Measurements from ENCODE around the gene HSD17B14. TPM values are rescaled to one million over a fixed set of nuclear protein-coding genes. Genes with fewer than 3 reads are reported as not detected.
A peak's percentile ranks its signal among the peaks of the same experiment; 100 is the strongest.

The HSD17B14 gene
- total and polyA plus RNA-seq, 2 of the 13 experiments (the other 11 are each of a cell fraction or from before 2014, with no cell fraction given) = 0.58 to 1.2 TPM

DNA sequence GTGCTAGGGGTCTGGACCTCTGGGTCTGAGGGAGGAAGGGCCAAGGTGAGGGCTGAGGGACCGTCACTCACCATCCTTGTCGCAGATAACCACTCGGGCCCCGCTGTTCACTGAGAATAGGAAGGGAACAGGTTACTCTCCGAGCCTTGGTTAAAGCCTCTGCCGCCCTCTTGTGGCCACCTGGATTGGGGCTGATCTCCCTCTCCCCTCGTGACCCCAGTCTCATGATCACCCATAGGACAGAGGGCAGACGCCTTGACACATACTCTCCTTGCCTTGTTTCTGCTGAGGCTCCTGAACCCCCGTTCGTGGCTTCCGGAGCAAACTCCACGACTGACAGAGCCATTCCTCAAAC is 580 bp downstream of the HSD17B14 start (continued):
- TF ChIP-seq, protein P1, sequence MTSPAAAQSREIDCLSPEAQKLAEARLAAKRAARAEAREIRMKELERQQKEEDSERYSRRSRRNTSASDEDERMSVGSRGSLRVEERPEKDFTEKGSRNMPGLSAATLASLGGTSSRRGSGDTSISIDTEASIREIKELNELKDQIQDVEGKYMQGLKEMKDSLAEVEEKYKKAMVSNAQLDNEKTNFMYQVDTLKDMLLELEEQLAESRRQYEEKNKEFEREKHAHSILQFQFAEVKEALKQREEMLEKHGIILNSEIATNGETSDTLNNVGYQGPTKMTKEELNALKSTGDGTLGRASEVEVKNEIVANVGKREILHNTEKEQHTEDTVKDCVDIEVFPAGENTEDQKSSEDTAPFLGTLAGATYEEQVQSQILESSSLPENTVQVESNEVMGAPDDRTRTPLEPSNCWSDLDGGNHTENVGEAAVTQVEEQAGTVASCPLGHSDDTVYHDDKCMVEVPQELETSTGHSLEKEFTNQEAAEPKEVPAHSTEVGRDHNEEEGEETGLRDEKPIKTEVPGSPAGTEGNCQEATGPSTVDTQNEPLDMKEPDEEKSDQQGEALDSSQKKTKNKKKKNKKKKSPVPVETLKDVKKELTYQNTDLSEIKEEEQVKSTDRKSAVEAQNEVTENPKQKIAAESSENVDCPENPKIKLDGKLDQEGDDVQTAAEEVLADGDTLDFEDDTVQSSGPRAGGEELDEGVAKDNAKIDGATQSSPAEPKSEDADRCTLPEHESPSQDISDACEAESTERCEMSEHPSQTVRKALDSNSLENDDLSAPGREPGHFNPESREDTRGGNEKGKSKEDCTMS (CRISPR knock-in tag; conservative IDR thresholded peaks at IDR 0.05) = no peak
- TF ChIP-seq ZNF232 (CRISPR knock-in tag; IDR thresholded peaks at IDR 0.05; ENCODE audit: borderline replicate concordance) (no peak), ZNF746 (CRISPR knock-in tag; IDR thresholded peaks at IDR 0.05) (0 out of 2 replicates have a peak, but pooled peaks have one; percentile 36), ONECUT2 (CRISPR knock-in tag; IDR thresholded peaks at IDR 0.05) (no peak), NFE2L2 (IDR thresholded peaks at IDR 0.05; ENCODE audit: low read length) (no peak), TEAD3 (CRISPR knock-in tag; optimal IDR thresholded peaks at IDR 0.05; ENCODE audit: borderline replicate concordance) (no peak), MBD4 (IDR thresholded peaks at IDR 0.05; ENCODE audit: borderline replicate concordance, low read length) (no peak), NR2C2 (CRISPR knock-in tag; IDR thresholded peaks at IDR 0.05; ENCODE audit: borderline replicate concordance) (0 out of 2 replicates have a peak, but pooled peaks have one; percentile 33), ZNF124 (CRISPR knock-in tag; IDR thresholded peaks at IDR 0.05) (no peak), MTA3 (CRISPR knock-in tag; IDR thresholded peaks at IDR 0.05) (no peak), CBFB (CRISPR knock-in tag; IDR thresholded peaks at IDR 0.05) (no peak), ZNF672 (CRISPR knock-in tag; IDR thresholded peaks at IDR 0.05) (no peak), ZFP62 (CRISPR knock-in tag; IDR thresholded peaks at IDR 0.05) (no peak)
- TF ChIP-seq, protein P2, sequence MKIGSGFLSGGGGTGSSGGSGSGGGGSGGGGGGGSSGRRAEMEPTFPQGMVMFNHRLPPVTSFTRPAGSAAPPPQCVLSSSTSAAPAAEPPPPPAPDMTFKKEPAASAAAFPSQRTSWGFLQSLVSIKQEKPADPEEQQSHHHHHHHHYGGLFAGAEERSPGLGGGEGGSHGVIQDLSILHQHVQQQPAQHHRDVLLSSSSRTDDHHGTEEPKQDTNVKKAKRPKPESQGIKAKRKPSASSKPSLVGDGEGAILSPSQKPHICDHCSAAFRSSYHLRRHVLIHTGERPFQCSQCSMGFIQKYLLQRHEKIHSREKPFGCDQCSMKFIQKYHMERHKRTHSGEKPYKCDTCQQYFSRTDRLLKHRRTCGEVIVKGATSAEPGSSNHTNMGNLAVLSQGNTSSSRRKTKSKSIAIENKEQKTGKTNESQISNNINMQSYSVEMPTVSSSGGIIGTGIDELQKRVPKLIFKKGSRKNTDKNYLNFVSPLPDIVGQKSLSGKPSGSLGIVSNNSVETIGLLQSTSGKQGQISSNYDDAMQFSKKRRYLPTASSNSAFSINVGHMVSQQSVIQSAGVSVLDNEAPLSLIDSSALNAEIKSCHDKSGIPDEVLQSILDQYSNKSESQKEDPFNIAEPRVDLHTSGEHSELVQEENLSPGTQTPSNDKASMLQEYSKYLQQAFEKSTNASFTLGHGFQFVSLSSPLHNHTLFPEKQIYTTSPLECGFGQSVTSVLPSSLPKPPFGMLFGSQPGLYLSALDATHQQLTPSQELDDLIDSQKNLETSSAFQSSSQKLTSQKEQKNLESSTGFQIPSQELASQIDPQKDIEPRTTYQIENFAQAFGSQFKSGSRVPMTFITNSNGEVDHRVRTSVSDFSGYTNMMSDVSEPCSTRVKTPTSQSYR (CRISPR knock-in tag; IDR thresholded peaks at IDR 0.05; ENCODE audit: borderline replicate concordance) = no peak
- TF ChIP-seq, protein P3, sequence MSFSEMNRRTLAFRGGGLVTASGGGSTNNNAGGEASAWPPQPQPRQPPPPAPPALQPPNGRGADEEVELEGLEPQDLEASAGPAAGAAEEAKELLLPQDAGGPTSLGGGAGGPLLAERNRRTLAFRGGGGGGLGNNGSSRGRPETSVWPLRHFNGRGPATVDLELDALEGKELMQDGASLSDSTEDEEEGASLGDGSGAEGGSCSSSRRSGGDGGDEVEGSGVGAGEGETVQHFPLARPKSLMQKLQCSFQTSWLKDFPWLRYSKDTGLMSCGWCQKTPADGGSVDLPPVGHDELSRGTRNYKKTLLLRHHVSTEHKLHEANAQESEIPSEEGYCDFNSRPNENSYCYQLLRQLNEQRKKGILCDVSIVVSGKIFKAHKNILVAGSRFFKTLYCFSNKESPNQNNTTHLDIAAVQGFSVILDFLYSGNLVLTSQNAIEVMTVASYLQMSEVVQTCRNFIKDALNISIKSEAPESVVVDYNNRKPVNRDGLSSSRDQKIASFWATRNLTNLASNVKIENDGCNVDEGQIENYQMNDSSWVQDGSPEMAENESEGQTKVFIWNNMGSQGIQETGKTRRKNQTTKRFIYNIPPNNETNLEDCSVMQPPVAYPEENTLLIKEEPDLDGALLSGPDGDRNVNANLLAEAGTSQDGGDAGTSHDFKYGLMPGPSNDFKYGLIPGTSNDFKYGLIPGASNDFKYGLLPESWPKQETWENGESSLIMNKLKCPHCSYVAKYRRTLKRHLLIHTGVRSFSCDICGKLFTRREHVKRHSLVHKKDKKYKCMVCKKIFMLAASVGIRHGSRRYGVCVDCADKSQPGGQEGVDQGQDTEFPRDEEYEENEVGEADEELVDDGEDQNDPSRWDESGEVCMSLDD (CRISPR knock-in tag; IDR thresholded peaks at IDR 0.05; ENCODE audit: borderline replicate concordance) = no peak
- TF ChIP-seq, protein P4, sequence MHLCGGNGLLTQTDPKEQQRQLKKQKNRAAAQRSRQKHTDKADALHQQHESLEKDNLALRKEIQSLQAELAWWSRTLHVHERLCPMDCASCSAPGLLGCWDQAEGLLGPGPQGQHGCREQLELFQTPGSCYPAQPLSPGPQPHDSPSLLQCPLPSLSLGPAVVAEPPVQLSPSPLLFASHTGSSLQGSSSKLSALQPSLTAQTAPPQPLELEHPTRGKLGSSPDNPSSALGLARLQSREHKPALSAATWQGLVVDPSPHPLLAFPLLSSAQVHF (CRISPR knock-in tag; IDR thresholded peaks at IDR 0.05) = no peak
- TF ChIP-seq, protein P5, sequence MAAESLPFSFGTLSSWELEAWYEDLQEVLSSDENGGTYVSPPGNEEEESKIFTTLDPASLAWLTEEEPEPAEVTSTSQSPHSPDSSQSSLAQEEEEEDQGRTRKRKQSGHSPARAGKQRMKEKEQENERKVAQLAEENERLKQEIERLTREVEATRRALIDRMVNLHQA (CRISPR knock-in tag; IDR thresholded peaks at IDR 0.05) = no peak
- TF ChIP-seq, protein P6, sequence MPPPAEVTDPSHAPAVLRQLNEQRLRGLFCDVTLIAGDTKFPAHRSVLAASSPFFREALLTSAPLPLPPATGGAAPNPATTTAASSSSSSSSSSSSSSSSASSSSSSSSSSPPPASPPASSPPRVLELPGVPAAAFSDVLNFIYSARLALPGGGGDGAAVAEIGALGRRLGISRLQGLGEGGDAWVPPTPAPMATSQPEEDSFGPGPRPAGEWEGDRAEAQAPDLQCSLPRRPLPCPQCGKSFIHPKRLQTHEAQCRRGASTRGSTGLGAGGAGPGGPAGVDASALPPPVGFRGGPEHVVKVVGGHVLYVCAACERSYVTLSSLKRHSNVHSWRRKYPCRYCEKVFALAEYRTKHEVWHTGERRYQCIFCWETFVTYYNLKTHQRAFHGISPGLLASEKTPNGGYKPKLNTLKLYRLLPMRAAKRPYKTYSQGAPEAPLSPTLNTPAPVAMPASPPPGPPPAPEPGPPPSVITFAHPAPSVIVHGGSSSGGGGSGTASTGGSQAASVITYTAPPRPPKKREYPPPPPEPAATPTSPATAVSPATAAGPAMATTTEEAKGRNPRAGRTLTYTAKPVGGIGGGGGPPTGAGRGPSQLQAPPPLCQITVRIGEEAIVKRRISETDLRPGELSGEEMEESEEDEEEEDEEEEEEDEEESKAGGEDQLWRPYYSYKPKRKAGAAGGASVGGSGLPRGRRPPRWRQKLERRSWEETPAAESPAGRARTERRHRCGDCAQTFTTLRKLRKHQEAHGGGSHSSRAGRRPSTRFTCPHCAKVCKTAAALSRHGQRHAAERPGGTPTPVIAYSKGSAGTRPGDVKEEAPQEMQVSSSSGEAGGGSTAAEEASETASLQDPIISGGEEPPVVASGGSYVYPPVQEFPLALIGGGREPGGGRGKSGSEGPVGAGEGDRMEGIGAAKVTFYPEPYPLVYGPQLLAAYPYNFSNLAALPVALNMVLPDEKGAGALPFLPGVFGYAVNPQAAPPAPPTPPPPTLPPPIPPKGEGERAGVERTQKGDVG (CRISPR knock-in tag; IDR thresholded peaks at IDR 0.05; ENCODE audit: borderline replicate concordance) = peak; percentile 56; the same call in 1 of the 2 replicates

Measured in HepG2 (cell line).